GM18508 (cell line): ENCODE results near the gene DHDH.

Experiments
- ATAC-seq: cut with Tn5 transposase; IDR thresholded peaks from one replicate; pipeline ENCODE4 v1.9.1; 2021; ENCODE audit warnings: moderate number of reproducible peaks; ENCODE audit not compliant: insufficient read depth, unreplicated experiment

DHDH gene

GRCh38 chr19:48946463-48947257 lies 13.2 kb downstream of the DHDH start:
- no peak for ATAC-seq

GRCh38 chr19:48947258-48947542 lies 13.7 kb downstream of the DHDH start:
- ATAC-seq = no peak

GRCh38 chr19:48950159-48950558 lies 16.7 kb downstream of the DHDH start:
- ATAC-seq = no peak

- ATAC-seq = no peak
Measured at GRCh38 chr19:48950830-48951519, 17.5 kb downstream of the DHDH start.

- ATAC-seq = no peak
Measured at GRCh38 chr19:48953141-48953540, 19.6 kb downstream of the DHDH start.

GRCh38 chr19:48953990-48954594 lies 20.6 kb downstream of the DHDH start:
- no peak for ATAC-seq

- ATAC-seq = no peak
Measured at GRCh38 chr19:48954595-48955307, 21.3 kb downstream of the DHDH start, which contains the start of gene BAX. Gene BAX (plus strand): TSS chr19:48954875. CDS start chr19:48954929, 54 bp downstream.

GRCh38 chr19:48955308-48955958 lies 21.9 kb downstream of the DHDH start:
- no peak for ATAC-seq

- no peak for ATAC-seq
Measured at GRCh38 chr19:48958006-48958405, 24.5 kb downstream of the DHDH start.

- no peak for ATAC-seq
Measured at GRCh38 chr19:48959341-48960239, 26.1 kb downstream of the DHDH start.

GRCh38 chr19:48961051-48961649 lies 27.7 kb downstream of the DHDH start:
- ATAC-seq = no peak

- no peak for ATAC-seq
Measured at GRCh38 chr19:48961673-48962028, 28.2 kb downstream of the DHDH start.

GRCh38 chr19:48962029-48962848 lies 28.7 kb downstream of the DHDH start:
- ATAC-seq = no peak

- ATAC-seq = no peak
Measured at GRCh38 chr19:48962849-48963165, 29.3 kb downstream of the DHDH start.

GRCh38 chr19:48963371-48964204 lies 30.1 kb downstream of the DHDH start:
- no peak for ATAC-seq

- ATAC-seq = no peak
Measured at GRCh38 chr19:48964205-48965039, 30.9 kb downstream of the DHDH start.
